Measurements from ENCODE around the gene AMFR. TPM values are rescaled to one million over a fixed set of nuclear protein-coding genes. Genes with fewer than 3 reads are reported as not detected.
A peak's percentile ranks its signal among the peaks of the same experiment; 100 is the strongest.

Gene AMFR
- total RNA-seq, 2 donors from 2014 or later = 37.5 to 39.7 TPM

GRCh38 chr16:56448005-56448404 lies 22.7 kb upstream of the AMFR start:
- H3K36me3 Mint-ChIP-seq (ENCODE audit: low read depth) = peaks cover 94% of the 10 kb centered on the region
- peaks cover 36% of the 10 kb centered on the region for H3K4me1 Mint-ChIP-seq
- no peaks in the 10 kb centered on the region for H3K27me3 Mint-ChIP-seq
- peak overlapping the region; percentile 88 for H3K4me3 Mint-ChIP-seq
- ATAC-seq (replicated peaks) = no peak
- H3K9me3 Mint-ChIP-seq = no peaks in the 10 kb centered on the region
- H3K27ac Mint-ChIP-seq = peak overlapping the region; percentile 100

- peaks cover 95% of the 10 kb centered on the region for H3K36me3 Mint-ChIP-seq (ENCODE audit: low read depth)
- H3K27ac Mint-ChIP-seq = peak overlapping the region; percentile 100
- H3K4me3 Mint-ChIP-seq = peak overlapping the region; percentile 88
- H3K27me3 Mint-ChIP-seq = no peaks in the 10 kb centered on the region
- no peaks in the 10 kb centered on the region for H3K9me3 Mint-ChIP-seq
- peaks cover 30% of the 10 kb centered on the region for H3K4me1 Mint-ChIP-seq
- peak; percentile 27 for ATAC-seq (replicated peaks)
These were observed 21.9 kb upstream of the AMFR start for GRCh38 chr16:56447286-56447685.

- no peak overlapping the region for H3K27ac Mint-ChIP-seq
- no peaks in the 10 kb centered on the region for H3K27me3 Mint-ChIP-seq
- no peak for ATAC-seq (replicated peaks)
- H3K4me1 Mint-ChIP-seq = peaks cover 6% of the 10 kb centered on the region
- H3K9me3 Mint-ChIP-seq = no peaks in the 10 kb centered on the region
- no peak overlapping the region for H3K4me3 Mint-ChIP-seq
- peaks cover 99% of the 10 kb centered on the region for H3K36me3 Mint-ChIP-seq (ENCODE audit: low read depth)
These were observed 12.7 kb upstream of the AMFR start for GRCh38 chr16:56438038-56438437.

GRCh38 chr16:56436258-56436657 lies 10.9 kb upstream of the AMFR start:
- no peaks in the 10 kb centered on the region for H3K9me3 Mint-ChIP-seq
- no peaks in the 10 kb centered on the region for H3K27me3 Mint-ChIP-seq
- no peaks in the 10 kb centered on the region for H3K4me1 Mint-ChIP-seq
- H3K36me3 Mint-ChIP-seq (ENCODE audit: low read depth) = peaks cover 99% of the 10 kb centered on the region
- ATAC-seq (replicated peaks) = no peak
- no peak overlapping the region for H3K4me3 Mint-ChIP-seq
- H3K27ac Mint-ChIP-seq = no peak overlapping the region

- Mint-ChIP-seq H3K36me3 (ENCODE audit: low read depth) (peaks cover 44% of the 10 kb centered on the region), H3K4me1 (peaks cover 28% of the 10 kb centered on the region), H3K27ac (peak overlapping the region; percentile 43)
These were observed 2.7 kb upstream of the AMFR start for GRCh38 chr16:56428091-56428490.

GRCh38 chr16:56426585-56426984 lies 1.2 kb upstream of the AMFR start:
- no peaks in the 10 kb centered on the region for H3K9me3 Mint-ChIP-seq
- peak overlapping the region; percentile 78 for H3K4me3 Mint-ChIP-seq
- ATAC-seq (replicated peaks) = no peak
- H3K27ac Mint-ChIP-seq = peak overlapping the region; percentile 66
- peaks cover 29% of the 10 kb centered on the region for H3K36me3 Mint-ChIP-seq (ENCODE audit: low read depth)
- peaks cover 40% of the 10 kb centered on the region for H3K4me1 Mint-ChIP-seq
- no peaks in the 10 kb centered on the region for H3K27me3 Mint-ChIP-seq

More at GRCh38 chr16:56428091-56428490, 2.7 kb upstream of the AMFR start:
- no peaks in the 10 kb centered on the region for H3K9me3 Mint-ChIP-seq
- ATAC-seq (replicated peaks) = peak; percentile 5
- H3K4me3 Mint-ChIP-seq = no peak overlapping the region
- H3K27me3 Mint-ChIP-seq = no peaks in the 10 kb centered on the region

GRCh38 chr16:56424791-56425438 lies 430 bp downstream of the AMFR start:
- peaks cover 12% of the 10 kb centered on the region for H3K36me3 Mint-ChIP-seq (ENCODE audit: low read depth)
- H3K27ac Mint-ChIP-seq = peak overlapping the region; percentile 96
- peaks cover 36% of the 10 kb centered on the region for H3K4me1 Mint-ChIP-seq
- H3K27me3 Mint-ChIP-seq = no peaks in the 10 kb centered on the region
- ATAC-seq (replicated peaks) = peak; percentile 57
- peak overlapping the region; percentile 97 for H3K4me3 Mint-ChIP-seq
- H3K9me3 Mint-ChIP-seq = no peaks in the 10 kb centered on the region

- H3K4me3 Mint-ChIP-seq = peak overlapping the region; percentile 97
- no peaks in the 10 kb centered on the region for H3K27me3 Mint-ChIP-seq
- ATAC-seq (replicated peaks) = no peak
- H3K36me3 Mint-ChIP-seq (ENCODE audit: low read depth) = peaks cover 7% of the 10 kb centered on the region
- H3K4me1 Mint-ChIP-seq = peaks cover 35% of the 10 kb centered on the region
- no peaks in the 10 kb centered on the region for H3K9me3 Mint-ChIP-seq
- H3K27ac Mint-ChIP-seq = peak overlapping the region; percentile 96
These were observed 961 bp downstream of the AMFR start for GRCh38 chr16:56424404-56424764.

GRCh38 chr16:56423584-56424403 lies 1.6 kb downstream of the AMFR start:
- Mint-ChIP-seq H3K36me3 (ENCODE audit: low read depth) (peaks cover 5% of the 10 kb centered on the region), H3K4me3 (peak overlapping the region; percentile 97), H3K9me3 (no peaks in the 10 kb centered on the region), H3K27ac (peak overlapping the region; percentile 96), H3K27me3 (no peaks in the 10 kb centered on the region), H3K4me1 (peaks cover 32% of the 10 kb centered on the region)
- no peak for ATAC-seq (replicated peaks)

- ATAC-seq (replicated peaks) = no peak
- H3K9me3 Mint-ChIP-seq = no peaks in the 10 kb centered on the region
- H3K4me1 Mint-ChIP-seq = peaks cover 26% of the 10 kb centered on the region
- H3K27ac Mint-ChIP-seq = peak overlapping the region; percentile 47
- H3K27me3 Mint-ChIP-seq = no peaks in the 10 kb centered on the region
- peaks cover 5% of the 10 kb centered on the region for H3K36me3 Mint-ChIP-seq (ENCODE audit: low read depth)
- H3K4me3 Mint-ChIP-seq = peak overlapping the region; percentile 97
These were observed 2.4 kb downstream of the AMFR start for GRCh38 chr16:56422896-56423441.

GRCh38 chr16:56421976-56422669 lies 3.2 kb downstream of the AMFR start:
- peak overlapping the region; percentile 47 for H3K27ac Mint-ChIP-seq
- H3K27me3 Mint-ChIP-seq = no peaks in the 10 kb centered on the region
- H3K4me3 Mint-ChIP-seq = peak overlapping the region; percentile 9
- H3K4me1 Mint-ChIP-seq = peaks cover 24% of the 10 kb centered on the region
- peaks cover 5% of the 10 kb centered on the region for H3K36me3 Mint-ChIP-seq (ENCODE audit: low read depth)
- ATAC-seq (replicated peaks) = no peak
- H3K9me3 Mint-ChIP-seq = no peaks in the 10 kb centered on the region

GRCh38 chr16:56421313-56421712 lies 4.0 kb downstream of the AMFR start:
- H3K27ac Mint-ChIP-seq = no peak overlapping the region
- H3K4me3 Mint-ChIP-seq = peak overlapping the region; percentile 9
- ATAC-seq (replicated peaks) = no peak
- peaks cover 24% of the 10 kb centered on the region for H3K4me1 Mint-ChIP-seq
- H3K27me3 Mint-ChIP-seq = no peaks in the 10 kb centered on the region
- peaks cover 5% of the 10 kb centered on the region for H3K36me3 Mint-ChIP-seq (ENCODE audit: low read depth)
- H3K9me3 Mint-ChIP-seq = no peaks in the 10 kb centered on the region

GRCh38 chr16:56420613-56421012 lies 4.7 kb downstream of the AMFR start:
- Mint-ChIP-seq H3K27me3 (no peaks in the 10 kb centered on the region), H3K27ac (no peak overlapping the region), H3K9me3 (no peaks in the 10 kb centered on the region), H3K36me3 (ENCODE audit: low read depth) (peaks cover 5% of the 10 kb centered on the region), H3K4me1 (peaks cover 27% of the 10 kb centered on the region), H3K4me3 (no peak overlapping the region)
- no peak for ATAC-seq (replicated peaks)

- H3K4me1 Mint-ChIP-seq = peaks cover 27% of the 10 kb centered on the region
- no peaks in the 10 kb centered on the region for H3K9me3 Mint-ChIP-seq
These were observed 5.4 kb downstream of the AMFR start for GRCh38 chr16:56419740-56420548.

More at GRCh38 chr16:56419740-56420548, 5.4 kb downstream of the AMFR start:
- H3K4me3 Mint-ChIP-seq = no peak overlapping the region
- H3K27me3 Mint-ChIP-seq = no peaks in the 10 kb centered on the region
- H3K36me3 Mint-ChIP-seq (ENCODE audit: low read depth) = peaks cover 5% of the 10 kb centered on the region
- no peak overlapping the region for H3K27ac Mint-ChIP-seq
- no peak for ATAC-seq (replicated peaks)
